Effector CD8-positive, alpha-beta T cell (primary cell): ENCODE data around the gene DPF3.

Source experiments
- DNase-seq: peaks from one replicate; lab custom pipeline; 2025; lab: John Stamatoyannopoulos, UW

DPF3 gene

DNA sequence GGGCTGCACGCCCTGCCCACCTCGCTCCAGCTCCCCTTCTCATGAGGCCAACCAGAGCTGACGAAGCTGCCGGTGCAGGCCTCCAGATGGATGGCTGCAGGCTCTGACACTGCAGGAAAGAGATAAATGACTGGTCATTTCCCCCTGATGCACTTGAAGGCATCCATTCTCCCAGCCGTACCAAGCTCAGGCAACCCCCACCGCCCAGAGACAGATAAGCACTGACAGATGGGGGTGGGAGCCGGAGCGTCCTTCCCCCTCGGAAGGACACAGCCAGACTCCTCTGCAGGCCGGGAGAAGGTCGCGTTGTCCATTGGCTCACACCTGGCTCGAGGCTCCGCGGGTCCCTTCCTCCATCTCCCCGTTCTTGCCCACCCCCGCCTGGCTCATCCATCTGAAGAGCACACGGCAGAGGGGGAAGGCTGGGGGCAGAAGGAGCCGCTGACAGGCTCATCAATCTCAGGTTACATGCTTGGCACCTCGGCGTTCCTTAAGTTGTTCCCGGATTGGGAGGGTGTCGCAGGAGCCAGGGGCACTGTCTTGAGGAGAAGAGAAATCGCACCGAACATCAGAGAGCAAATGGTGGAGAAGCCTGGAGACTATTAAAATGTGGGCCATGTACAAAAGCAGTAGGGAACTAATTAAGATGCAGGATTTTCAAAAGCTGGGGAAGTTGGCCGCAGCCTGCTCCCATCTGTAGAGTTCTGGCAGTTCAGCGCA, 151.6 kb downstream of the DPF3 start:
- DNase-seq = no peak

DNA sequence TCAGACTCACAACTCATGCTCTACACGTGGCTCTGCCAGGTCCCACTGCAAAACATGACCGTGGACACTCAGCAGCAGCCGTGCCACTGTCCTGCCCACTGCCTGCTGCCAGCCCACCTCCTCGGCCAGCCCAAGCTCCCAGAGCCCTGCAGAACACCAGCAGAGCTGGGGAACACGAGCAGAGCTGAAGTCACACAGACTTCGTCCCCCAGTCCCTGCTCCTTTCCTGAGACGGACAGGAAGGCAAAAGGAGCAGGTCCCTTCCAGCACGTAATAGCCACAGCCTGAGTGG, 152.1 kb downstream of the DPF3 start:
- no peak for DNase-seq

DNA sequence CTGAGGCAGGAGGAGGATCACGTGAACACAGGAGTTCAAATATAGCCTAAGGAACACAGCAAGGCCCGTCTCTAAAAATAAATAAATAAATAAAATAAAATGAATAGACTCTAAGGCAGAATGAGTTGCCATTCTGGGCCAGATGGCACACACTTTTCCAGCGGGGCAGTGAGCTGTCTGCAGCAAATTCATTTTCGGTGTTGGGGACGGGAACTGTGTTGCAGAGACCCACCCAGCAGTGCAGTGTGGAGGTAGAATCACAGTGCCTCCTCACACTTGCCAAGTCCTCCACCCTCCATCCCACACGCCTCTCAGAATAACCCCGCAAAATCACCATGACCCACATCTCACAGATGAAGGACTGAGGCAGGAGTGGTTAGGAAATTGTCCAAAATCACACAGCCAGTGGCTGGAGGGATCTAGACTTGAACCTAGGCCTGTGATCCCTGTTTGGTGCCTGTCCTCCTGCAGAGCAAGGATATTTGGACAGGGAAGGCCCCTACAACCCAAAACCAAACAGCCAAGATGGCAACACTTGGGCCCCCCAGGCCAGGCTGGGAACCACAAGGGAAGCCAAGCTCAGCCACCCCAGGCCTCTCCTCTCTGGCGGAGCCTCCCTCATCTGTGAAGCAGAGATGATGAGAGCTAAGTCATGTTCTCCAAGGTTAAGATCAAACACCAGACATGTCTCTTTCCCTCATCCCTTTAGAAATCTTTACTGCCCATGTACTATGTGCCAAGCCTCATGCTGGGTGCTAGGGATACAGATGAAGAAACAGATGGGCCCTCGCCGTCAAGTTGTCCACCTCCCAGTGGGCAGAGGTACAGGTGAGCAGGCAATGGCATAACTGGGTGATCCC, 152.7 kb downstream of the DPF3 start:
- DNase-seq = no peak

DNA sequence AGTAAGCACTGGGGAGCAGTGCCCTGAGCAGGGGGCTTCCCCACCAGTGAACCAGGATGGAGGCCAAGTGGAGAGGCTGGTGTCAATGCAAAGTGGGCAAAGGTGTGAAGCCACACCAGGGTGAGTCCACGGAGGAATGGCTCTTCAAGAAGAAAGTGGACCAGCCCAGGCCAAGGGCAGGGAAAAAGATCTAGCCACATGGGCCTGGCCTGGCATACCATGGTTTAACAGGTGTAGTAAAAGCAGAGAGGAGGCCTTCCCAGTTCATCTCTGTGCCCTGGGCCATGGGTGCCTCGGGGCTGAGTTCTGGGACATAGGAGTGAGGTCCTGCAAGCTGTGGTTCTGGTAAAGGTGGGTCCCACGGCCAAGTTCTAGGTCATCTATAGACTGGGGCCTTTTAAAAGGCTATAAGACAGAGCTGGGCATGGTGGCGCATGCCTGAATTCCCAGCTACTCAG, 153.4 kb downstream of the DPF3 start:
- no peak for DNase-seq

DNA sequence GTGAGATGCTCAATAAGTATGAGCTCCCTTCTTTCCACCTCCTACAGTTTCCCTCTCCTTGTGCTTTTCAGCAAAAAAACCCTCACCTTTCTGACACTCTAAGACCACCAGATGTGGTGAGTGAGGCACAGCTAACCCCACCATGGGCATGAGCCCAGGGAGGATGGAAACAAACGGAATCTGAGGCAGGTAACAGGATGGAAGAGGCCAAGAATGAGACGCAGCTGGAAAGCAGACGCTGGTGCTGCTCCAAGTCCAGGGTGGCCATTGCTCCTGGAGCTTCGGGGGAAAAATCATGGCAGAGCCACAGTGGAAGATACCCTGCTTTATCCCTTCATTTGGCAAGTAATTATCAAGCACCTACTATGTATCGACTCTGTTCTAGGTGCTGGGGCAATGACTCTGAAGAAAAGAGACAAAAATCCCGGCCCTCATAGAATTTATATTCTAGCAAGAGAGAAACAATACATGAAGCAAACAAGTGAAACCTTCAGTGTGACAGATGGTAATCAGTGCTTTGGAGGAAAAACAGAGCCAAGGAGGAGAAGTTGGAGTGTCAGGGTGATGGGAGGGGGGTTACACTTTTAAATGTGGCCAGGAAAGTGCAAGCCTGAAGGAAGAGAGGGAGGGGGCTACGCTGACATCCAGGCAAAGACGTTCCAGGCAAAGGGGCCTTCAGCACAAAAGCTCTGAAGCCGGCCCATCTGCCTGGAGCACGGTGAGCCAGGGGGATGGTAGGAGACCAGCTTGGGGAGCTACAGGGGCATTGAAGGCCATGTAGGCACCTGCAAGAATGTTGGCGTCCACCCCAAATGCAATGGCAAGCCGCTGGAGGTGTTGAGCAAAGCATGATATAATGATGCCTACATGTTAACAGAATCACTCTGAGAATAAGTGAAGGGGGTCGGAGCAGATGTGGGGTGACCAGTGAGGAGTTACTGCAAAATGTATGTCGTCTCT, 154.2 kb downstream of the DPF3 start:
- DNase-seq = no peak

DNA sequence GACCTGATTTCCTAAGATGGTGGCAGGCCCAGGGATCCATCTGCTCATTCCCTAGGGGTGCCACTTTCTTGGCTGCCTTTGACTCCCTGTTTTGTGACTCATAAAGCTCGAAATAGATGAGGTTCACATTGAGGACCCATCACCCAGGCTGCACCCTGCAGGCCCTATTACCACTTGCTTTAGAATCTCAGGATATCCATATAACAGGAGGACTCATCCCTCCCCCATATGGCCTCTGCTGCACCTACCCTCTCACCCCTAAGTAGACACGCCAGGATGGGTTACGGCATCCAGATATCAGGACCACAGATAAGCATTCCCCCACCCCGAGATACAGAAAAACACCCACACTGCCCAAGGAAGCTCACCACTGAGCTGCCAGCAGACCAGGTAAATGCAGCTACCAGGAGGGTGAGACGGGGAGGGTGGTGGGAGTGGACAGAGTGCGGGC, 155.7 kb downstream of the DPF3 start:
- no peak for DNase-seq

DNA sequence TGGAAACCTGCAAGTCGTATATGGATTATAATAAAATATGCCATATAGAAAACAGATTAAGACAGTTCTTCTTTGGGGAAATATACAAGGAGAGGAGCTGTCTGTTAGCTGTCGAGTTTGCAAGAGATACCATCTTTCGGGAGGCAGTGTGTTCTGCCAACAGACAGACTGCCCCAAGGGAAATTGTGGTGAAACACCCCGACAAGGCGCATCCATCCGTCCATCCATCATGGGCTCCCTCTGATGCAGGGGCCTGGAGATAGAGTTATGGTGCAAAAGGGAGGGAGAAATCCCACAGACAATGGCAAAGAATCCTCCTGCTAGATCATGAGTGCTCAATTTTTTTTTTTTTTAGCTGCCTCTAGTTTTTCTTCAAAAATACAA, 156.3 kb downstream of the DPF3 start:
- DNase-seq = no peak

DNA sequence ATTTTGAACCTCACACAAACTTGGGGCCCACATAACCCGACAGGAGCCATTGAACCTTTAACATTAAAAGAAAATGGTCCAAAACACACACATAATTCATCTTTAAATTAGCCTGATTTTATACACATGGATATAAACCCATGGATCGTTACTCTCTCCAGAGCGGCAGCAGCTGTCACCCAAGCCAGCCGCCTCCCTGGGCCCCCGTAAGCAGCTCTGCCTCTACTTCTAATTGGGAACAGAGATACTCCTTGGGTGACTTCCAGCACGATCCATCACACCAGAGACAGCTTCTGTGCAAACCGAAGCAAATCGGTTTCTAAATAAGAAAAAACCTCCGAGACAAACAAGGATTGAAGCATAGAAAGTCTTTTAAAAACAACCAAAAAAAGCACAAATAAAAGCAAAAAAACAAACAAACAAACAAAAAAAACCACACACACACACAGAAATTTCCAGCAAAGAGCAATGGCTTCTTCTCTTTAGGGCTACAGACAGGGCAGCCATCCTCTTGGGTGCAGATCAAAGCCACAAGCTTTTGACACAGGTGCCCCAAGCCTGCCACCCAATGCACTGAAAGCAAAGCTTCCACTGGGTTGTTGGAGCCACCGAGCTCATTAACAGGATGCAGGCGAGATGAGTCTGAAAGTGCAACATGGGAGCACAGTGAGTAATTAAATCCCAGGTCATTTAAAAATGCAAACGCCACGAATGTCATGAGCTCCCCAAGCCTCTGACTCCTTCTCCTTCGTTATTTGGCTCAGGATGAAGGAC, 156.9 kb downstream of the DPF3 start:
- DNase-seq = no peak

DNA sequence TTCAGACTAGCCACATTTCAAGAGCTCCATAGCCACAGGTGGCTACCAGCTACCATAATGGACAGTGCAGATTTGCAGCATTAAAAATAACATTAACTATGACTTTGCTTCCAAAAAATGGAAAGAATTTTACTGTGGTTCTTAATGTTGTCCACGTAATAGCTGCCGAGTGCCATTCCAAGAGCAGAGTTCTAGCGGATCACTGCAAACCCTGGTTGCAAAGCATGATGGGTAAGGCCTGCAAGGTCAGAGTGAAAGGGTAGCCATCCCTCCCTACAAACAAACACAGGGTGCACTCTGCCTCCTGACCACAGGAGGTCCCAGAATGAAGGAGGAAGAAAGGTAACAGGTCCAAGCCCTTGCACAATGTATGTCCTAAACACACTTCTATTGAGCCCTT, 157.6 kb downstream of the DPF3 start:
- DNase-seq = no peak

DNA sequence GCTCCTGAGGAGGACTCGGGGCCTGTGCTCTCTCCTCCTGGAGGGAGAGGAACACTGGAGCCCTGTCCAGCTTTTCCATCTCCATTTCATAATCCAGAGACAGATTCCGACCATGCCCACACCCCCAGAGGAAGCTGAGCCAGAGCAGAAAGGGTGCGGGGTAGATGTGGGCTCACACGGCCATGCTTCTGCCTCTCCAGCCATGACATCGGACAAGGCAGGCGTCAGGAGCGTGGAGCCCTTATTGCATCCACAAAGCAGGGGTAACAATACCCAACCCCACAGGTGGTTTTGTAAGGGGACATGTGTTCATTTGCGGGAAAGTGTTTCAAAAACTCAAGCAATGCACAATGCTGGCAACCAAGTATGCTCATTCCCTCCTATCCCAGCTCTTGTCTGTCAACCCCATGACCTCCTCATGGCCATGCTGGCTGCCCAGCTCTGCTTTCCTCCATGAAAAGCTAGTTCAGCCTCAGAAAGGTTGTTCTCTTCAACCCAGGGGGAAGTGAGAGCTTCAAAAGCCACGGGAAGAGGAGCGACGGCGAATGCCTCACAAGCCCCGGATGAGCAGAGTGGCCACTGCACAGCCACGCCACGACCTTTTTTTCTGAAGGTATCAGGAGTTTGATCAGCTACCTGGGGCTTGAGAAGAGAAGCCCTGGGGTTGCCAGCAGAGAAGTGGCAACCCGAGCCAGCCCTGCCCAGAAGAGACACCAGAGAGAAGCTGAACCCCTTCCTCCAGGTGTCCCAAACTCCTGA, 161.7 kb downstream of the DPF3 start:
- no peak for DNase-seq

DNA sequence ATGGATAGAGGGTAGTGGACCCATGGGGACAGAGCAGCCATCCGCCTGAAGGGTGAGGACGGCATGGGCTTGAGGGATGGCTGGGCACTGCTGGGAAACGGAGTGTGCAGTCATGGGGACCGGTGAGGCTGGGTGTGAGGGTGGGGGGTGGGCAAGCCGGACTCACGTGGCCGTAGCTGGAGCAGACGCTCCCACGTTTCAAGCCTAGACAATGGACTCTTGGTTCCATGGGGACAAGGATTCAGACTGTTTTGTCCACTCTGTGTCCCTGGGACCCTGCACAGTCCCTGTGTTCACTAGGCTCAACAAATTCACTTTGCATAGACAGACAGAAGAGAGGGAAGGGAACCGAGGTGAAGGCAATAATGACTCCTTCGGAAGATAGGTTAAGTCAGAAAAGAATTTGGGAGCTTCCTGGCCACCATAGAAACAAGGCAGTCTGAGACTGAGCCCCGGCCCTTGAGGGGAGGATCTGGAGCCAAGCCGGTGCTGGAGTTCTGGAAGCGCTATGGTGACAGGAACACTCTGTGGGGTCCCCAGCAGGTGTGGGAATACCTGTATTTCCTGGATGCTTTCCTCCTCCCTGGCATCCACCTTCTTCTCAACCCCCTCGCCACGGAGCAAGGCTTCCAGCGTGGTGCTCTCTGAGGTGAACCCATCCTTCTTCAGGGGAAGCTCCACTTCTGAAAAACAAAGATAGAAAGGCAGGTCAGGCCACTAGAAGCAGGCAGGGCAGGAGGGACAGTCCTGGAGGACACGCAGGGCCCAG, 162.5 kb downstream of the DPF3 start:
- no peak for DNase-seq

DNA sequence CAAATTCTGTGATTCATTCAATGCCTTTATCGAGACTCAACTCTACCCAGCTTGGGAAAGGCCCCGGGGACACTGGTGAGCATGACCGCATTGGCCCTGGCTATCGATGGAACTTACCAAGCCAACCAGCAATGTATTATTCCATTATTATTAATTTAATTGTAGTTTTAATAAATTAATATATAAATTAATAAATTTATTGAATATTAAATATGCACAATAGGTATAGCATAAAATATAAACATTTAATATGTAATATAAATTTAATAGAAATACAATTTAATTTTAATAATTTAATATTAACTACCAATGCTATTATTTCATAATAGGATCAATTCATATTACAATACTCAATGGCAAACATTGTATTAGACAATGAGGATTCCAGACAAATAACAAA, 163.4 kb downstream of the DPF3 start:
- DNase-seq = no peak

DNA sequence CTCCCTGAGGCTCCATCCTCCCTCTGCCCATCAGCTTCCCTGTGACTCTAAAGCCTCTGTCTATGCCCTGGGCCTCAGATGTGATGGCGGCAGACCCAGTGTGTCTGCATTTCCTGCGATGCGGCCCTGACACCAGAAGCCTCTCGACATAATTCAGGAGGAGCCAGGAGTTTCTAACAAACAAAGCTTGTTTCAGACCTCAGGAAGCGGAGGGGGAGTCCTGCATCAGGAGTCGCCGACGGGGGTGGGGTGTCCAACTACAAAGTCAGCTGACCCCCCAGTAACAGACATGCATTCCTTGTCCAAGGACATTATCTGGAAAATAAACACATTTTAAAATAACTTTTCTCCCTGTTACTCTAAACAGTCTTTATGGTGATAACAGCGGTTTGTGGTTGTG, 167.5 kb downstream of the DPF3 start:
- DNase-seq = no peak

DNA sequence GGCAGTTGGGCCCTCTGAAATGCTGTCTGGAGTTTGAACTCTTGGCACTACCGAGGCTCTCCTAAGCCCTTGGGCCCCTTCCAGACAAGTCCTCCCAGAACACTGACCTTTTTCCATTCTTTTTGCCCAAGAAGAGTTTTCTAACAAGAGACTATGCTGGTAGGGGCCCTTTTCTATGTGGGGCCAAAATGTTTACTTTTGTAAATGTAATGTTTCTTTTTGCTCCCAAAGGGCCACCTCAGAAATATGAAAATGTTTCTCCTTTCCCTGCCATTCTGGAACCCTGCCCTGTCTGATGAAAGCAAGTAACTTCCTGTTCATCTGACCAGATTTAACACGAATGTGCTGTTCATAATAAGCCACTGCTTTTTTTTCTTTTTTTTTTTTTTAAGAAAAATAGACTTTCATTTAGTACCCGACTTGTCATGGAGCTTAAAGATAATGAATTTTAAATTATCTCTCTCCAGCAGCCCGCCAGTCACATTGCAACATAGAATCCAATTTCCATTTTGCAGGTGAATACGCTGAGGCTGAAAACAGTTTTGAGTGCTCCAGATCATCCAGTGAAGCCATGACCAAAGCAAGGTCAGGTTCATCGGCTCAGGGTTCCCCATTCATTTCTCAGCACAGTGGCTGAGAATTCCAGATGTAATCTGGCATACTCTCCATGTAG, 169.9 kb downstream of the DPF3 start:
- no peak for DNase-seq

DNA sequence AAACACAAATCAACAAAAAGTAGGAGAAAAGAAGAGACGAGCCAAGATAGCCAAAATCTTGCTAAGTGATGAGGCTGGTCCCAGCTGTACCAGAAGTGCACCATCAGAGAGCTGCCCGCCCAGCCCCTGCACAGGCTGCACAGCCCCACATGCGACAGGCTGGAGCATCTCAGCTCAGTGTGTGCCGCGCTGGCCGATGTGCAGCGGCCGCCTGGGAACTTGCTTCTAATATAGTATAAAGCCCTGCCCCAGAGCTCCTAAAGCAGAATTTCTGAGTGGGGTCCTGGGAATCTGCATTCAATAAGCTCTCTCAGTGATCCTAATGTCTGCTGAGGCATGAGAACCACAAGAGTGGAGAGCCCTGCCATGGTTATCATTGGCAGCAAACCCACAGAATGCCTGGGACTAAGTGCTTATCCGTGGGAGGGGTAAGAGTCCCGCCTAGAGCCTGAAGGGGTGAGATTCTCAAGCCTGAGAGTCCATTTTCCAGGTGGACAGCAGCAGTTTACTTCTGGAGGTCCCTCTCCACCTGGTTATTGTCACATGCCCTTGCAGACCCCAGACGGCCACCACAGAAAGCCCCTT, 171.6 kb downstream of the DPF3 start:
- no peak for DNase-seq

DNA sequence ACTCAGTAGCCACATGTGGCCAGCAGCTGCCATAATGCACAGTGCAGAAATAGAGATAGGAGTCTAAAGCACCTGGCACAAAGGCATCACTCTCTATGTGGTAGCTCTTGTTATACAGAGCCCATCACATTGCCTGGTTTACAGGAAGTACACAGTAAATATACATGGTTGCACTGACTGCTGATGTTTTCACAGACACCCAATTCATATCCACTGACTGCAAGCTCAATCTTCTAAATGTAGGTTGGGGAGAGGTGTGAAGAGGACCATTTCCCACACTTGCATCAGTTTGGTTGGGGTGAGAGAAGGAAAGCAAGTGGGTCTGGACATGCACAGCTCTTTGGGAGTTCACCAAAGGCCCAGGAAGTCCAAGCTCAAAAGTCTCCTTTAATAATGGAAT, 172.8 kb downstream of the DPF3 start:
- no peak for DNase-seq

DNA sequence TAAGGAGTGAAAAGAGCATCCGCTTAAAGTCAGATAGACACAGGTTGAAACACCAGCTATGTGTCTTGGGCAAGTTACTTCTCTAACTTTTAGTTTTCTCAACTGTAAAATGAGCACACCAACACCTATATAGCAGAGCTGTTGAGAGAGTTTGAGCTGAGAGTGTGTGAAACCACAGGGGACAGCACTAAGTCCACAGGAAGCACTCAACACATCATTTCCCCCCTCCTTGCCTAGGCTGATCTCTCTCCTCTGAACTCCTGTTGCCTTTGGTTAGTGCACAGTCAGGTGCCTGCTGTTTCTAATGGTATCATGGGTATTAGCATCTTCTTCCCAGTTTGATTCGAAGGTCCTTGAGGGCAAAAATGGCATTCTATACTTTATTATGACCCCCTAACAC, 176.7 kb downstream of the DPF3 start:
- DNase-seq = no peak

DNA sequence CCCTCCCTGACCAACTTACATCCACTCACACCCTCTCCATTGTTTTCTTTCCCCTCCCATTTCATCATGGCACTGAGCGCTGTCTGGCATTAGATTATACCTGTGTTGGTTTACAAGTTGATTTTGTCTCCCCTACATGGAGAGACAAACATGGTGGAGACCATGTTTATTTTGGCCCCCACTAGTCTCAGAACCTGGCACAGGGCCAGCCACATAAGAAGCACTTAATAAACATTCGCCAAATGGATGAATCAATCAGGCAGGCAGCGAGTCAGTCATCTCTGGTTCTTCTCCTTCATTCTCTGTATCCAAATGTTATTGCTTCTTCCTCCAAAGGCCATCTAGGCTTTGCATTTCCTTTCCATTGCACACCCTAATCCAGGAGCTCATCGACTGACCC, 177.4 kb downstream of the DPF3 start:
- no peak for DNase-seq

DNA sequence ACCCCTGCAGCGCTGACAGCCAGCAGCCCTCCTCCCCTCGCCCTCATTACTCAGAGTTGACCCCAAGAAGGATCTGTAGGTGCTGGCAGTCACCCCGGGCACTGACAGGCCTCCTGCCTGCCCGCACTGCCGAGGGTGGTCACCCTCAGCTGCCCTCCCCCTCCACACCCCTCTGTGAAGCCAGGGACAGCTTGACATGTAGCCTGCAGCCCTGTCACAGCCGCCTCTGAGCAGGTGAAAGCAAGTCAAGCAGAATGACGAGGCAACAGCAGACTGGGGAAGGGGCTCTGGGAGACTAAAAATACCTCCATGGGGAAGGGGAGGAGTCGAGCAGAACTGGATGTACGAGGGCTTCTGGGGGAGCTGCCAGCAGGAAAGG, 178.1 kb downstream of the DPF3 start:
- no peak for DNase-seq
